Measurements from ENCODE around the gene PCDH17.

PCDH17 gene, protein sequence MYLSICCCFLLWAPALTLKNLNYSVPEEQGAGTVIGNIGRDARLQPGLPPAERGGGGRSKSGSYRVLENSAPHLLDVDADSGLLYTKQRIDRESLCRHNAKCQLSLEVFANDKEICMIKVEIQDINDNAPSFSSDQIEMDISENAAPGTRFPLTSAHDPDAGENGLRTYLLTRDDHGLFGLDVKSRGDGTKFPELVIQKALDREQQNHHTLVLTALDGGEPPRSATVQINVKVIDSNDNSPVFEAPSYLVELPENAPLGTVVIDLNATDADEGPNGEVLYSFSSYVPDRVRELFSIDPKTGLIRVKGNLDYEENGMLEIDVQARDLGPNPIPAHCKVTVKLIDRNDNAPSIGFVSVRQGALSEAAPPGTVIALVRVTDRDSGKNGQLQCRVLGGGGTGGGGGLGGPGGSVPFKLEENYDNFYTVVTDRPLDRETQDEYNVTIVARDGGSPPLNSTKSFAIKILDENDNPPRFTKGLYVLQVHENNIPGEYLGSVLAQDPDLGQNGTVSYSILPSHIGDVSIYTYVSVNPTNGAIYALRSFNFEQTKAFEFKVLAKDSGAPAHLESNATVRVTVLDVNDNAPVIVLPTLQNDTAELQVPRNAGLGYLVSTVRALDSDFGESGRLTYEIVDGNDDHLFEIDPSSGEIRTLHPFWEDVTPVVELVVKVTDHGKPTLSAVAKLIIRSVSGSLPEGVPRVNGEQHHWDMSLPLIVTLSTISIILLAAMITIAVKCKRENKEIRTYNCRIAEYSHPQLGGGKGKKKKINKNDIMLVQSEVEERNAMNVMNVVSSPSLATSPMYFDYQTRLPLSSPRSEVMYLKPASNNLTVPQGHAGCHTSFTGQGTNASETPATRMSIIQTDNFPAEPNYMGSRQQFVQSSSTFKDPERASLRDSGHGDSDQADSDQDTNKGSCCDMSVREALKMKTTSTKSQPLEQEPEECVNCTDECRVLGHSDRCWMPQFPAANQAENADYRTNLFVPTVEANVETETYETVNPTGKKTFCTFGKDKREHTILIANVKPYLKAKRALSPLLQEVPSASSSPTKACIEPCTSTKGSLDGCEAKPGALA (N-terminal part only)

DNA sequence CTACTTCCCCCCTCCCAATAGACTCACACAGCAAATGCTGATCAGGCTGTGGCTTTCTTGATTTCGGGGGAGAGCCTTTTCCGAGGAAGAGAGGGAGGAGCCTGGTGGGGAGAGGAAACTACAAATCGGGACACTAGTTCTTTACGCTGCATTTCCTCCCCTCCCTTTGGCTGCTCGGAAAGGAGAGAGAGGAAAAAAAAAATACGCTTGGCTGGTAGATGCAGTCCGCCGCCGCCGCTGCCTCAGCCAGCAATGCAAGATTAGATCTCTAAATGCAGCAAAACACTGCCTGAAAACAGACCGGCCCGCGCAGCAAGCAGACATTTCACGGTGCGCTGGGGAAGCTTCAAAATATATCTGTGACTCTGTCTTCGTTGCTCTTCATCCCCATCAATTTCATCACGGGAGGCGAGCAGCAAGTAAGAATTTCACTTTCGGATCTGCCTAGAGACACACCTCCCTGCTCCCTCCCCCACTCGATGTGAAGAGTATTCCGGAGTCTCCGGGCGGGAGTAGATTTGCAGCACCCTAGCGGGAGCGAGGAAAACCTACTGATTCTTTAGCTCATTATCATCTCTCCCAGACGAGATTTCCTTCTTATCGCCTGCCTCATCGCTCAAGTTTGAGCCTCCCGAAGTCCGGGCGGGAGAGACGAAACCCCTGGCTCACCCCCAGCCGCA, at the start of gene PCDH17:
PCDH17 (plus strand) TSS at position 149 of the 680 bp plus-strand sequence. CDS start 803 bp downstream, outside the sequence.
- FAIRE-seq (no peak), DNase-seq (ENCODE audit: low spot score) (no peak)

DNA sequence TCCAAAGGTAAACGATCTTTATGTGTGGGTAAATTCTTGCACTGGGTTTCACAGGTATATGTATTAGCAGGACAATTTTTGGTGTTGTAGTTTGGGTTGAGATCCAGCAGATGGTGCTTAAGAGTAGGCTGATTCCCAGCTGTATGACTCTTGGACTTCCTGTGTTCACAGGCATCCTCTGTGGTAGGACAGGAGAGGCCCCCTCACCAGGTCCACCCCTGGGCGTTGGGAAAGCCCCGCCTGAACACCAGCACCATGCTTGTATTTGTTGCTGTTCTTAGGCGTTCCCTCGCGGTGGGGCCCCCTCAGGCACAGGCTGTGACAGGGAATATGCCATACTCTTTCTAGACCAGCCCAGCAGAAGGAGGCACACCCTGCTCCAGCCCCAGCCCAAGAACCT, 49.5 kb upstream of the PCDH17 start:
- no peak for DNase-seq (ENCODE audit: low spot score)
- FAIRE-seq, result no peak

DNA sequence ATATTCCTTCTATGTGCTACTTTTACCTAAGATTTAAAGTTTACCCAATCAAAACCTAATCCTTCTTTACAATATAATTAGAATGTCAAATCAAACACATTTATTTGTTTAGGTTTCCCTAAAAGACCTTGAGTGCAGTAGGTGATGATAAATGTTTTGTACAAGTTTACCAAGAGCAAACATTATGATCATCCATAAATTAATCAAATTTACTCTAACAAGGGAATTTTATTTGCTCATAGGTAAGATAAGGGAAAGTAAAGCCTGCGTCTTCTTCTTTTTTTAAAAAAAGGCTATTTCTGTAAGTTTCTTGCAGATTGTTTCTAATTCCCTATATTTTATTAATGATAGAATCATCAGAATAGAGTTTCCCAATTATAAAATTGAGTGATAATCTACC, 48.0 kb upstream of the PCDH17 start:
- DNase-seq (ENCODE audit: low spot score) (no peak), FAIRE-seq (no peak)

DNA sequence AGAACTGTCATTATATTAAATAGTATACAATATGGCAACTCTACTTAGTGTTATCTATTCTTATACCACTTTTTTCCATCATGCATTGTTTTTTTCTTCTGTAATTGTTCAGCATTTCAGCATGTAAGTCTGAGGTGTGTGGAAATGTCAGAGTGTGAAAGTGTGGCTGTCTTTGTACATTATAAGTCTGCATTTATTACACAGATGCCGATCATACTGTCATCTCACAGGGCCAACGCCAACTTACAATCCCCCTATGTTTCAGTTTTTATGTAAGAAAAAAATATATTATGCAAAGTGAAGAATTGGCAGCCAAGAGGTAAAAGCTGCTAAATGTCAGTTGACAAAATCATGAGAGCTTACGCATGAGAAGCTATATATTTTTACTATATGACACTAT, 42.9 kb upstream of the PCDH17 start:
- FAIRE-seq, result no peak
- DNase-seq (ENCODE audit: low spot score), result no peak

DNA sequence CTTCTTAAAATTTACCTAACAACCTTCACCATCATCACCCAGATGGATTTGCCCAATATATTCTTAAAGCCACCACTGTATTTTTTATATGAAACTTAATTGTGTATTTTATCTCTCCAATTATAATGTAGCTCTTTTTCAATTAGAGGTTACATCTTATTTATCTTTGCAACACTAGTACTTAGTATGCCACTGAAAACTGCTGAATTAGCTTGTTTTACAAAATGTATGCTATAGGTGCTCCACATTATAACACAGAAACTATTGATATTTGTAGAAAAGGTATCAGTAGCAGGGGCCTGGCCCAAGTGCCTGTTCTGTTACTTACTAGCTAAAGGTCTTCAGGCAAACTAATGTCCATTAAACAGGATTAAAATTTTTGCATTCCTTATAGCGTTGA, 35.8 kb upstream of the PCDH17 start:
- FAIRE-seq (no peak), DNase-seq (ENCODE audit: low spot score) (no peak)

DNA sequence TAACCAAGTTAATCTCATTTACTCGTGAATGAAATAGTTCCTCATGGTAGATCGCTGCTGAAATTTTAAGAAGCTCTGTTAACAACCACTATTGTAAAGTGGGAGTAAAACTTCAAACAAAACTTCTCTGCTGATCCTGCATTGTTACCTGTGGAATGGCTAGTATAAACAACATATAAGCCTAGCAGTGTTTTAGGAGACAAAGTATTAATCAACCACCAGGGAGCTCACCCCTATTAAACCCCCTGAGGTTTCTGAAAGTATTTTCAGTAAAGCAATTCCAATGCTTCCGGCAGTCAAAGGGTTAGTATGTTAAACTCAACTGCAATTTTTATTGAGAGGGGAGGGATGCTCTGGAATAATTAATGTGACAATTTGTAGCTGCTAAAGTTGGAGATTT, 30.0 kb upstream of the PCDH17 start:
- no peak for FAIRE-seq
- no peak for DNase-seq (ENCODE audit: low spot score)

DNA sequence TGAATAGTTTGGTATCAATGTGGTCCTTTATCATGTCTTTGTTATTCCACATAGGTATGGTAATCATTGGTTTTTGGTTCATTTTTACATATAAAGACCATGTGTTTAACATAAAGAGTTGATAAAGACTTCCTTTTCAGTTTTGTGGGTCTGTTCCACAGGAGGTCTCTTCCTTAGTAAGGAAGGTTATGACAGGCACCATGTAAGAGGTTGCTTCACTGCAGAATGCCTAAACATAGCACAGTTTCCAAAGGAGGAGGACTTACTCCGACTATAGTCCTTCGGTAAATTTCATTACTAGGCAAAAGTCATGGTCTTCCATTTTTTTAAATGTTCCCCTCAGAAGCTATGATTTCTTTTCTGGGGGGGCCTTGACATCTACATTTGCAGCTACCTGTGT, 27.1 kb upstream of the PCDH17 start:
- no peak for FAIRE-seq
- no peak for DNase-seq (ENCODE audit: low spot score)

DNA sequence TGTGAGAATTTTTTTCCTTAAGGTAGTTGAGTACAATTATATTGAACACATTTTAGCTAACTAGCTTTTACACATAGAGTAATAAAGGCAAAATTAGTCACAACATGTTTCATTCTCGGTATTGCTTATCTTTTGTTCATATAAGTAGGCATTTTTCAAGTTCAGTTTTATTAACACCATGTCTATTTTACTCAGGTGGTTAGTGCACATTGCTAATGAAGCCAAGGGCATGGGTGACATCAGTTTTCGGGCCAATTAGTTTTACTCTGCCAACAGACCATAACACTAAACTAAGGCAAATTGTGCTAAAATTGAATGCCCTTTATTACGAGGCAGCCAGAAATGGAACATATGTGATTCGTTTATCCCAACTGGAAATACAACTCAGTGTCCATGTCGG, 19.6 kb upstream of the PCDH17 start:
- FAIRE-seq (no peak), DNase-seq (ENCODE audit: low spot score) (no peak)

DNA sequence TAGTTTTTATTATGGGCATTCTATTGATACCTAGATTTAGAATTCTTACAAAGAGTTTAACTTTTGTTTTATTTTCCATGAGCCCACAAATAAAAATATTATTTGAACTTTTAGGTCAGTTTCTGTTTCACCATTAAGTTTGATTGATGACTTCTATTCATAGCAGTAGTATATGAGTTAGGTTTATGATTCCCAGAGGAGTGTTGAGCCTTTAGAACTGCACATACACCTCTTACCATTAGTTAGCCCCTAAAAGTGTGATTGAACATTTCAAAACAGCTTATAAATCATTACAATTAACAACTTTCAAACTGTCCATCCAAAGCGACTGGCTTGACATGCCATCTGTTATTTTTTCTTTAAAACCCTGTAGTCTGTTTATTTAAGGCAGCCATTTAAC, 19.0 kb upstream of the PCDH17 start:
- no peak for FAIRE-seq
- DNase-seq (ENCODE audit: low spot score), result no peak

DNA sequence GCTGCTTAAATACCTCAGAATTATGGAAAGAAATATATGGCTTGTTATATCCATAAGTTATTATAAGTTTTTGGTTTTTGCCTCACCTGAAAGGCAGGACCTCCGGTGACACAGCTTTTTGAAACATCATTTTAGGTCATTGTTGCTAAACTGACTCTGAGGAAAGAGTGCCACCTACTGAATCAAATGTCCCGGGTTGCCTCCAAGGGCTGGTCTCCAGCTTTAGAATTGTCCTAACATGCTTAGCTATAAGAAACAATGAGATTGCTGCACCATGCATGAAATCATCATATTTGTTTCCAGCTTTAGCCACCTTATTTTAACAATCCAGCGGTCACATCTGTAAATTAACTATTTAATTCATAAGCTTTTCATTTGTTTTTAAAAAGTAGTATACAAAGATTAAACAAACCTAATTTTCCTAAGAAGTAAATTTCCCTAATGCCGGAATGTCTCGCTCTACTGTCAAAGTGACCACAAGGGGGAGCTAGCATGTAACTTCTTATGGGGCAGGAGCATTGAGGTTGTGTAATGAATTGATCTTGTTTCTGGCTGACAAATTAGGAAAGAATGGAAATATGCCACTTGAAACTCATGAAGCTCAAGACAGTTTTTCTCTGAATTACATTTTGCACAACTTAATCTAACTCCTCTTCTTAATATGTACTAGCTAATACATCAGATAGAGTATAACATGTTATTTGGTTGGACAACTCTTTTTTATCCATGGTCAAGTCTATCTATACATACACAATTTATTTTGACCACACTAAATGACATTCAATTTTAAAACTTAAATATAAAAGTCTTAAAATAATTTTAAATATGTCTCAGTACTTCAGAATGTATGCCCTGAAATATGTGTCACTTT, 6.7 kb upstream of the PCDH17 start:
- FAIRE-seq (peak; percentile 59), DNase-seq (ENCODE audit: low spot score) (peak; percentile 11)

DNA sequence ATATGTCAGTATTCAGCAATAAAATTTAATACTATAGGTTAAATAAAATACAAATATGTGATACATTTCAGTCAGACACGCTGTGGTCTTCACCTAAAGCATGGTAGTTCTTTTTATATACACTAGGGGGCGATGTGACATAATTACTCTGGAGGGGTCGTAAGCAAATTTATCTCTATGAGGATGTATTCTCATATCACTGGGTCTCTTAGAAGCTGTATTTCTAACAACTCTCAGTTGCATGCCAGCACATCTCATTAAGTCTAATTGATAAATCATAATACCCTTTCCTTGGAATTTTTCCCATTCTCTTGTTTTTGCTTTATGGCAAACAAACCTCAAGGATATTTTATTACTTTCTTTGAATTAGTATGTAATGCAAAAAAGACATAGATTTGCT, 3.9 kb upstream of the PCDH17 start:
- no peak for DNase-seq (ENCODE audit: low spot score)
- FAIRE-seq, result no peak

DNA sequence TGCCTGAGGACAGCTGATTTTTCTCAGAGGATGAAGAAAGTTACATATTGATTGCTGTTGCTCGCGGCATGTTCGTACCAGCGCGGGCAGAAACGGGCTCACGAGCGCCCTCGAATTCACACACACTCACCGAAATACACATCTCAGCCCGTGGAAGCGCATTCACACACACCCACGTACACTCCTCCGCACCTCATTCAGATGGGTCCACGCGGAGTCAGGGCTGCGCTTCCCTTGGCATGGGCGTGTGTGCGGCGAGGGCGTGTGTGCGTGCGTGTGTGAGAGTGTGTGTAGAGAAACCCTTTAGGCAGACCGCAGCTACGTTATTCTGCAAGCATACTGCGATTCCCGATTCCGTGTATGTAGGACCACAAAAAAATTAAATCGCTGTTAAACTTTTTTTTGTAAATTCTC, 2.1 kb upstream of the PCDH17 start:
- no peak for FAIRE-seq
- DNase-seq (ENCODE audit: low spot score), result no peak

DNA sequence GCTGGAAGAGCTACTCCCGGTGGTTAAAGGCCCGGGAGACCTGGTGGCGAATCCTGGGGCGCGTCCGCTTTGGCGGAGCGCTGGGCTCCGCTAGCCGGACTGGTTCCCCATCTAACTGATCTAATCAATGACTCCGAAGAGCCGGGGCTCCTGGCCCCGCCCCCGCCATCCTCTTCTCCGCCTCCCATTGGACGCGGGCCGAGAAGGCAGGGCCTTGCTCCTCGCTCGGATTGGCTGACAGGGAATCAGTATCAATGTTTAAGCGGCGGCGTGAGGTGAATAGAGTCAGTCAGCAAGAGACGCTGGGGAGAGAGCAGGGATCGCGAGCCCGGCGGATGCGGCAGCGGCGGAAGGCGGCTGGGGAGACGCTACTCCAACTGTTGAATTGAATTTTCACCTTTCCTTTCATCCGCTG, 1.7 kb upstream of the PCDH17 start:
- FAIRE-seq (no peak), DNase-seq (ENCODE audit: low spot score) (no peak)

DNA sequence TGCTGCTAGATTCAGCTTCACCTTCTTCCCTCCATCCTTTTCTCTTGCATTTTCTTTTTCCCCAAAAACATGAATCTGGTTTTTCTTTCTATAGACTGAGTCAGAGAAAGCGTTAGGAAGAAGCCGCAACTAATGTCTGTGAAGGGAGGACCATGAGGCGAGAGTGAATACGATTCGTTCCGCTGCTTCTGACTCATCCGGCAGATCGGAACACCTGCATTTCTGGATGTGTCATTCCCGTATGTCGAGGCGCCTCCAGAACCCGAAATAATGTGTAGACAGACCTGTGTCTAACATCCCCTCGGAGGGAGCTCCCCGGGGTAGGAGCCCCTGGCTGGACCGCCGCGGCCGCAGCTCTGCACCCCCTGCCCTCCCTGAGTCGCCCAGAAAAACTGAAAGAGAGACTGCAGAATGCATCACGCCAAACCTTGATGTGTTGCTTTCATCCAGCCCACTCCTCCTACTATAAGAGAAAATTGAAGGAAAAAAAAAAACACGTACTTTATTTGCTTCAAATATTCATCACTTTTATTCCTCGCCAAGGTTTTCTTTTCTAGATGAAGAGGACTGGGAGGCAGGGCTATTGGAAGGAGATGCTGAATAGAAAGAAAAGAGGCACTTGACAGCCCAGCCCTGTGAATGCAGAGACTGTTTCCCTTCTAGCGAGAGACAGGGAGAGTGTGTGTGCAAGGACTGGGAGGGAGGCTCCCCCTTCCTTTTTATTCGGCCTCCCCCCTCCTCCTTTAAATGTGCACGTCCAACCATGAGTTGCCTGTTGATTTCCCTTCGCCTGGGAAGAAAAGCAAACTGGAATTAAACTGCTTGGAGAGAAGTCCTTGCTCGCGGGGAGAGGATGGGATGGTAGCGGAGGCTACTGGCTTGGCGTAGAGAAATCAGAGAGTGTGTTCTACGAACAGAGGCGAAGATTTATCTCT, 616 bp upstream of the PCDH17 start:
- DNase-seq (ENCODE audit: low spot score) (no peak), FAIRE-seq (no peak)

DNA sequence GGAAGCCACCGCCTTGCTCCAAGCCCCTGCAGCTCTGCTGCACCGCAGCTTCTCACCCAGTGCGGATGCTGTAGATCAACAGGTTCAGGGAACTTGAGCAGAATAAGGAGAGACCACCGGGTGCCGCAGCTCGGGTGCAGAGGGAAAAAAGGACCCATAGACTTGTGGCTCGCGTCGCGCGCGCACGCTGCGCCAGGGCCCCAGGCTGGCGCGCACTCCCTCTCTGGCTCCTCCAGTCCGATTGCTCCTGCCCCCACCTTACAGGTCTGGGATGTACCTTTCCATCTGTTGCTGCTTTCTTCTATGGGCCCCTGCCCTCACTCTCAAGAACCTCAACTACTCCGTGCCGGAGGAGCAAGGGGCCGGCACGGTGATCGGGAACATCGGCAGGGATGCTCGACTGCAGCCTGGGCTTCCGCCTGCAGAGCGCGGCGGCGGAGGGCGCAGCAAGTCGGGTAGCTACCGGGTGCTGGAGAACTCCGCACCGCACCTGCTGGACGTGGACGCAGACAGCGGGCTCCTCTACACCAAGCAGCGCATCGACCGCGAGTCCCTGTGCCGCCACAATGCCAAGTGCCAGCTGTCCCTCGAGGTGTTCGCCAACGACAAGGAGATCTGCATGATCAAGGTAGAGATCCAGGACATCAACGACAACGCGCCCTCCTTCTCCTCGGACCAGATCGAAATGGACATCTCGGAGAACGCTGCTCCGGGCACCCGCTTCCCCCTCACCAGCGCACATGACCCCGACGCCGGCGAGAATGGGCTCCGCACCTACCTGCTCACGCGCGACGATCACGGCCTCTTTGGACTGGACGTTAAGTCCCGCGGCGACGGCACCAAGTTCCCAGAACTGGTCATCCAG, 964 bp downstream of the PCDH17 start:
- DNase-seq (ENCODE audit: low spot score) (no peak), FAIRE-seq (no peak)

DNA sequence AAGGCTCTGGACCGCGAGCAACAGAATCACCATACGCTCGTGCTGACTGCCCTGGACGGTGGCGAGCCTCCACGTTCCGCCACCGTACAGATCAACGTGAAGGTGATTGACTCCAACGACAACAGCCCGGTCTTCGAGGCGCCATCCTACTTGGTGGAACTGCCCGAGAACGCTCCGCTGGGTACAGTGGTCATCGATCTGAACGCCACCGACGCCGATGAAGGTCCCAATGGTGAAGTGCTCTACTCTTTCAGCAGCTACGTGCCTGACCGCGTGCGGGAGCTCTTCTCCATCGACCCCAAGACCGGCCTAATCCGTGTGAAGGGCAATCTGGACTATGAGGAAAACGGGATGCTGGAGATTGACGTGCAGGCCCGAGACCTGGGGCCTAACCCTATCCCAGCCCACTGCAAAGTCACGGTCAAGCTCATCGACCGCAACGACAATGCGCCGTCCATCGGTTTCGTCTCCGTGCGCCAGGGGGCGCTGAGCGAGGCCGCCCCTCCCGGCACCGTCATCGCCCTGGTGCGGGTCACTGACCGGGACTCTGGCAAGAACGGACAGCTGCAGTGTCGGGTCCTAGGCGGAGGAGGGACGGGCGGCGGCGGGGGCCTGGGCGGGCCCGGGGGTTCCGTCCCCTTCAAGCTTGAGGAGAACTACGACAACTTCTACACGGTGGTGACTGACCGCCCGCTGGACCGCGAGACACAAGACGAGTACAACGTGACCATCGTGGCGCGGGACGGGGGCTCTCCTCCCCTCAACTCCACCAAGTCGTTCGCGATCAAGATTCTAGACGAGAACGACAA, 1.8 kb downstream of the PCDH17 start:
- no peak for FAIRE-seq
- no peak for DNase-seq (ENCODE audit: low spot score)

DNA sequence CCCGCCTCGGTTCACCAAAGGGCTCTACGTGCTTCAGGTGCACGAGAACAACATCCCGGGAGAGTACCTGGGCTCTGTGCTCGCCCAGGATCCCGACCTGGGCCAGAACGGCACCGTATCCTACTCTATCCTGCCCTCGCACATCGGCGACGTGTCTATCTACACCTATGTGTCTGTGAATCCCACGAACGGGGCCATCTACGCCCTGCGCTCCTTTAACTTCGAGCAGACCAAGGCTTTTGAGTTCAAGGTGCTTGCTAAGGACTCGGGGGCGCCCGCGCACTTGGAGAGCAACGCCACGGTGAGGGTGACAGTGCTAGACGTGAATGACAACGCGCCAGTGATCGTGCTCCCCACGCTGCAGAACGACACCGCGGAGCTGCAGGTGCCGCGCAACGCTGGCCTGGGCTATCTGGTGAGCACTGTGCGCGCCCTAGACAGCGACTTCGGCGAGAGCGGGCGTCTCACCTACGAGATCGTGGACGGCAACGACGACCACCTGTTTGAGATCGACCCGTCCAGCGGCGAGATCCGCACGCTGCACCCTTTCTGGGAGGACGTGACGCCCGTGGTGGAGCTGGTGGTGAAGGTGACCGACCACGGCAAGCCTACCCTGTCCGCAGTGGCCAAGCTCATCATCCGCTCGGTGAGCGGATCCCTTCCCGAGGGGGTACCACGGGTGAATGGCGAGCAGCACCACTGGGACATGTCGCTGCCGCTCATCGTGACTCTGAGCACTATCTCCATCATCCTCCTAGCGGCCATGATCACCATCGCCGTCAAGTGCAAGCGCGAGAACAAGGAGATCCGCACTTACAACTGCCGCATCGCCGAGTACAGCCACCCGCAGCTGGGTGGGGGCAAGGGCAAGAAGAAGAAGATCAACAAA, 2.6 kb downstream of the PCDH17 start:
- FAIRE-seq (no peak), DNase-seq (ENCODE audit: low spot score) (no peak)
